NB4 (cell line): Measurements from ENCODE around the gene FLRT1.

Experiments
- DNase-seq: peaks from one replicate; pipeline ENCODE4 v3.0.0; 2010; ENCODE audit warnings: low read depth
- H3K4me3 ChIP-seq: one replicate; pipeline ENCODE4 v1.5.1; 2011; ENCODE audit warnings: mild to moderate bottlenecking, low read depth, low read length, moderate library complexity
- CTCF ChIP-seq: IDR thresholded peaks from one replicate; pipeline ENCODE4 v1.5.1; 2012; ENCODE audit warnings: low read depth, low read length
- MYC ChIP-seq: IDR thresholded peaks from 2 replicates; pipeline ENCODE4 v1.6.1; 2011; ENCODE audit warnings: low read depth, low read length
- POLR2A ChIP-seq: IDR thresholded peaks from 2 replicates; pipeline ENCODE4 v1.6.1; 2011; ENCODE audit warnings: mild to moderate bottlenecking; ENCODE audit not compliant: insufficient read length; ENCODE audit errors: extremely low read depth
- TF ChIP-seq, protein P1 (sequence below): IDR thresholded peaks from 2 replicates; pipeline ENCODE4 v1.6.1; 2011; ENCODE audit warnings: low read depth, low read length

Gene FLRT1

DNA sequence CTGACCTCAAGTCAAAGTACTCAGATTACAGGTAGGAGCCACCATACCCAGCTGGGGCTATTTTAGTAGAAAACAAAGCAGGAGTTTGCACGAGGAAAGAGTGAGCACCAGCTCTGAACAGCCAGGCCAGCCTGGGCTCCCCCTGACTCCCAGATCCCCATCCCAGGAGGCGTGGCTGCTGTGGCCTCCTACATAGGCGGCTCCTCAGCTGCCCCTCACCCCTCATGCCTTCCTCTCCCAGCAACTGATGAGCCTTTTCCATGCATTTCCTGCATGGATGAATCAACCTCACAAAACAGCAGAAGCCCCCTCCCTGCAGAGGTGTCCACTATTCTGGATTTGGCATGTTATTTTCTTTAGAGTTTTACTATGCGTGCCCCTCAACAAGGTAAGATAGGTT, 10.5 kb upstream of the FLRT1 start:
- no peak overlapping the region for H3K4me3 ChIP-seq
- TF ChIP-seq POLR2A (no peak), CTCF (no peak), MYC (no peak)
- TF ChIP-seq, protein P1, sequence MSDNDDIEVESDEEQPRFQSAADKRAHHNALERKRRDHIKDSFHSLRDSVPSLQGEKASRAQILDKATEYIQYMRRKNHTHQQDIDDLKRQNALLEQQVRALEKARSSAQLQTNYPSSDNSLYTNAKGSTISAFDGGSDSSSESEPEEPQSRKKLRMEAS, result no peak
- DNase-seq, result no peak

DNA sequence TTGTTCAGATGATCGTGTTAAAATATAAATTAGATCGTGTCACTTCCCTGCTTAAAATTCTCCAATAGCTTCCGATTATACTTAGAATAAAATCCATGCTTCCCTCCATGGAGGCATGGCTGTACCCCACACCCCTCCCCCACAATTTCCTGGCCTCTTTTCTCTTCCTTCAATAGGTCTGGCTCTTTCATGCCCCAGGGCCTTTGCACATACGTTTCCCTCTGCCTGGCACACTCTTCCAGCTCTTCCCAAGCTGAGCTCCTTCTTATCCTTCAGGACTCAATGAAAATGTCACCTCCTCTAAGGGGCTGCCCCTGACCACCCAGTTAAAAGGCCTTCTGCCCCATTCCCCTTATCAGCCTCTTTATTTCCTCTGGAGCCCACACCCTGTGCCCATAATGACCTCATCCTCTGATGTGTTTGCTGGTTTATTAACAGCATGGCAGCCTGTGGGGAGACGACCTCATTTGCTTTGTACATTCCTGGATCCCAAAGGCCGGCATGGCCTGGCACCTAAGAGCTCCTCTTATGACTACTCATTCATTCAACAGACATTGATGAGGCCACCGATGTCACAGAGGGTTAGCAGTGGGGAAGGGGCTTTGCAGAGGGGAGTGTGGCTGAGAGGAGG, 9.0 kb upstream of the FLRT1 start:
- H3K4me3 ChIP-seq, result no peak overlapping the region
- DNase-seq, result no peak
- TF ChIP-seq MYC (no peak), CTCF (no peak), POLR2A (no peak)
- TF ChIP-seq, protein P1, result no peak

- DNase-seq, result peak; percentile 87
- TF ChIP-seq, protein P1, result no peak
- peak; percentile 56; the same call in 1 of the 2 replicates for TF ChIP-seq MYC
- no peak overlapping the region for H3K4me3 ChIP-seq
Observed at GRCh38 chr11:64027651-64028397, 7.9 kb upstream of the FLRT1 start.

DNA sequence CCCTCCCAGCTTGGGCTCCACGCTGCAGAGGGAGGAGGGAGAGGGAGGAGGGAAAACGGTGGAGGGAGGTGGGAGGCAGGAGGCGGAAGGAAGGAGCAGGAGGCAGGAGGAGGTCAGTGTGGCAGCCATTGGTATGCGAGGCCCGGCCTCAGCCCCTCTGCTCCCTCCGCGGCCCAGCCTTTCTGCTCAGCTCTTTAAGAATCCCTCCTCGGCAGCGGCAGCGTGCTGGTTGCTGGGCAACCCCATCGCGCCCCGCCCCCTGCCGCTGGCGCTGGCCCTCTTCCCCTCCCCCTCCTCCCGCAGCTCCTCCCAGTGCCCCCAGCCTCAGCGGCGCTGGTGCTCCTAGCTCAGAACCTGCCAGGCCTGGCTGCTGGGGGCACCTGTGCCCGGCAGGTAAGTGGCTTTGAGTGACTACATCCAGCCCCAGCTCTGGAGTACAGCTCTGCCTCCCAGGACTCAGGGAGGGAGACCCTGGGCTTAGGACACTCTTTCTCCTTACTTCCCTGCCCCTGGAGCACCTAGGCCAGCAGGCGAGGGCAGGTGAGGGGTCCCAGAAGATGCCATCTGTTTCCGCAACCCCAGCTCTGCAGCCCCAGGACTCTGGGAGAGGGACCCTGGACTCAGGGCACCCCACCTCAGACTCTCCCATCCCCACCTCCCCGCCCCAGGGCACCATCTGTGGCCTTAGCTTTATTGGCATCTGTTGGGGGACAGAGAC, 7.2 kb upstream of the FLRT1 start:
- TF ChIP-seq CTCF, result no peak
- no peak for TF ChIP-seq POLR2A
- TF ChIP-seq, protein P1, result no peak
- no peak for TF ChIP-seq MYC
- DNase-seq, result no peak
- H3K4me3 ChIP-seq, result no peak overlapping the region

DNA sequence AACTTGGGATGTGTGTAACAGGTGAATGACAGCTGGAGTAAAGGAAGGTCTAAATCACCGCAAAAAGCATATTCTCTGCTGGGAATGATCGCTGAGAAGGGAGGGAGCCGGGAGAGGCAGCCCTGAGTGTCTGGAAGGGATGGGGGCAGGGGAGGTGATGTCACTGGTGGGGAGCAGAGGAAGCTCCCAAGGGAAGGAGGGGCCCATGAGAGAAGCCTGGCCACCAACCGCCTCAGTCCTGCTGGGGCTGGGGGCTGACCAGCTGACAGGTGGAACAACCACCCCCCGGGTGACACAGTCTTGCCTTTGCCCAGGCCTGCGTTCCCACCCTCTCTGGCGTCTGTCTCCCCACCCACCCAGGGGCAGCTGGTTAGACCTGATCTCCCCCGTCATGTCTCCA, 6.0 kb upstream of the FLRT1 start:
- DNase-seq, result no peak
- no peak overlapping the region for H3K4me3 ChIP-seq
- no peak for TF ChIP-seq CTCF
- TF ChIP-seq MYC, result no peak
- no peak for TF ChIP-seq POLR2A
- TF ChIP-seq, protein P1, result no peak

DNA sequence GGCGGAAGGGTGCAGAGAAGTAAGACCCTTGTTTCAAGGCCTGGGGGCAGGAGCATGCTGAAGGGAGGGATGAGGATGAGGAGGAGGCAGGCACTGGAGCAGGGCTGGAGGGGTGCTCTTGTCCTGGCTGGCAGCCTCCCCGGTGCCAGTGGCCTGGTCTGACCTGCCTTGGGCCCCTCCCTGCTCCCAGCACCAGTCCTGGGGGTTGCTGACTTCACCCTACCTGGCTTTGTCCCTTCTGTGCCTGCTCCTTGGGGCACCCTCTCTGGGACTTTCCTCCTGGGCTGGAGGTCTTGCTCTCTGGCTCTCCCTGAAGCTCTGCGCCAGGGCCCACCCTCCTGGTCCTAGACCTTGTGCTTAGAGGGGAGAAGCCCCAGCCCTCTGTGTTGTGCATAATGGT, 4.7 kb upstream of the FLRT1 start:
- TF ChIP-seq CTCF, result no peak
- TF ChIP-seq, protein P1, result no peak
- DNase-seq, result no peak
- H3K4me3 ChIP-seq, result no peak overlapping the region
